ENCODE results near the gene SARDH.

DNA sequence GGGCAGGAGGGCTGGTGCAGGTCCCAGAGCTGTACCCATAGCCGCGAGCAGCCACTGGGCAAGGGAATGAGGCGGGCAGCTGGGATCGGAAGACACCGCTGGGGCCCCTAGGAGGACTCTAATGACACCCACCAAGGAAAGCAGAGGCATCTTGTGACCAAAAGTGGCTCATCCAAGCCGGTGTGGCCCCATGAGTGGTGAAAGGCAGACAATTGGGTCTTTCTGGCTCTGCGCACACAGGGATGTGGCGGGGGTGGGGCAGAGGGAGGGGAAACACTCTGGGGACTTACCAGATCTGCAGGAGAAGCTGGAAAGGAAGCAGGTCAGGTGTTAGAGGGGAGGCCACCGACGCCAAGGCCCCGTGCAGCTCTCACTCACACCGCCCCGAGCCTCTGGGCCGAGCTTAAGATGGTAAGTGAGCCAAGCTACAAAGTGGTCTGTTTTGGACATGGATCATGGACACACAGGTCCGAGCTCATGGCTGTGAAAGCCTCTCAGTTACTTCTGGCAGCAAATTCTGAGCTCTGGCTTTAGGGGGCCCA is 42.3 kb upstream of the SARDH start:
- TF ChIP-seq EP300 (conservative IDR thresholded peaks at IDR 0.05; ENCODE audit: poor library complexity, severe bottlenecking), result no peak
- TF ChIP-seq, protein P1, sequence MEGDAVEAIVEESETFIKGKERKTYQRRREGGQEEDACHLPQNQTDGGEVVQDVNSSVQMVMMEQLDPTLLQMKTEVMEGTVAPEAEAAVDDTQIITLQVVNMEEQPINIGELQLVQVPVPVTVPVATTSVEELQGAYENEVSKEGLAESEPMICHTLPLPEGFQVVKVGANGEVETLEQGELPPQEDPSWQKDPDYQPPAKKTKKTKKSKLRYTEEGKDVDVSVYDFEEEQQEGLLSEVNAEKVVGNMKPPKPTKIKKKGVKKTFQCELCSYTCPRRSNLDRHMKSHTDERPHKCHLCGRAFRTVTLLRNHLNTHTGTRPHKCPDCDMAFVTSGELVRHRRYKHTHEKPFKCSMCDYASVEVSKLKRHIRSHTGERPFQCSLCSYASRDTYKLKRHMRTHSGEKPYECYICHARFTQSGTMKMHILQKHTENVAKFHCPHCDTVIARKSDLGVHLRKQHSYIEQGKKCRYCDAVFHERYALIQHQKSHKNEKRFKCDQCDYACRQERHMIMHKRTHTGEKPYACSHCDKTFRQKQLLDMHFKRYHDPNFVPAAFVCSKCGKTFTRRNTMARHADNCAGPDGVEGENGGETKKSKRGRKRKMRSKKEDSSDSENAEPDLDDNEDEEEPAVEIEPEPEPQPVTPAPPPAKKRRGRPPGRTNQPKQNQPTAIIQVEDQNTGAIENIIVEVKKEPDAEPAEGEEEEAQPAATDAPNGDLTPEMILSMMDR (IDR thresholded peaks at IDR 0.05; ENCODE audit: poor library complexity, severe bottlenecking), result no peak
- TF ChIP-seq MXI1 (conservative IDR thresholded peaks at IDR 0.05; ENCODE audit: poor library complexity, severe bottlenecking), result no peak
- TF ChIP-seq EZH2 (IDR thresholded peaks at IDR 0.05; ENCODE audit: borderline replicate concordance, insufficient read depth, low read length, poor library complexity, severe bottlenecking), result no peak
- TF ChIP-seq POLR2AphosphoS5 (IDR thresholded peaks at IDR 0.05), result no peak

Measured in neural cell (in vitro differentiated cells).